ENCODE measurements around the gene PSPC1.
"Not testable (repeated sequence)": the region's sequence is repeated elsewhere in the genome, so short reads cannot be mapped to it uniquely, and the experiment has no call there.

DNA sequence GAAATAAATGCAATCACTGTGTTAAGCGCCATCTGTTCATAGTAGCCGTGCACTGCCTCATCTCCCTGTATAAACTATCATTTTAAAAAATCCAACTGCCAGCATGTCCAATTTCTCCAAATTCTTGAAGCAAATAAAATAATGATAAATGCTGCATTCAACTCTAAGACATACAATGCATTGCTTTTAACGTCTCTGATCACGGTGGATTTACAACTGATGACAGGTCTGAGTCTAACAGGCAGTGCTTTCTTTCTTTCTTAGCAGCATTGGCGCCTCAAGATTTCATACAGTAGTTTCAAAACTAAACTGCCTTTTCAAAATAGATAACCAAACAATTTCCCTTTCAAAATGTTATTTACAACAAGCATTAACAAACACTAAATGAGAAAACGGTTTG is 78.5 kb downstream of the PSPC1 start:
- not testable (repeated sequence) for TF ChIP-seq EZH2phosphoT487 (conservative IDR thresholded peaks at IDR 0.05; ENCODE audit: low read length)
- TF ChIP-seq, protein P1, sequence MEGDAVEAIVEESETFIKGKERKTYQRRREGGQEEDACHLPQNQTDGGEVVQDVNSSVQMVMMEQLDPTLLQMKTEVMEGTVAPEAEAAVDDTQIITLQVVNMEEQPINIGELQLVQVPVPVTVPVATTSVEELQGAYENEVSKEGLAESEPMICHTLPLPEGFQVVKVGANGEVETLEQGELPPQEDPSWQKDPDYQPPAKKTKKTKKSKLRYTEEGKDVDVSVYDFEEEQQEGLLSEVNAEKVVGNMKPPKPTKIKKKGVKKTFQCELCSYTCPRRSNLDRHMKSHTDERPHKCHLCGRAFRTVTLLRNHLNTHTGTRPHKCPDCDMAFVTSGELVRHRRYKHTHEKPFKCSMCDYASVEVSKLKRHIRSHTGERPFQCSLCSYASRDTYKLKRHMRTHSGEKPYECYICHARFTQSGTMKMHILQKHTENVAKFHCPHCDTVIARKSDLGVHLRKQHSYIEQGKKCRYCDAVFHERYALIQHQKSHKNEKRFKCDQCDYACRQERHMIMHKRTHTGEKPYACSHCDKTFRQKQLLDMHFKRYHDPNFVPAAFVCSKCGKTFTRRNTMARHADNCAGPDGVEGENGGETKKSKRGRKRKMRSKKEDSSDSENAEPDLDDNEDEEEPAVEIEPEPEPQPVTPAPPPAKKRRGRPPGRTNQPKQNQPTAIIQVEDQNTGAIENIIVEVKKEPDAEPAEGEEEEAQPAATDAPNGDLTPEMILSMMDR (IDR thresholded peaks at IDR 0.05; ENCODE audit: insufficient read depth, low read length, poor library complexity, severe bottlenecking): not testable (repeated sequence)
